ENCODE measurements around the gene SECTM1.
"Not testable (repeated sequence)": the region's sequence is repeated elsewhere in the genome, so short reads cannot be mapped to it uniquely, and the experiment has no call there.

Gene SECTM1

DNA sequence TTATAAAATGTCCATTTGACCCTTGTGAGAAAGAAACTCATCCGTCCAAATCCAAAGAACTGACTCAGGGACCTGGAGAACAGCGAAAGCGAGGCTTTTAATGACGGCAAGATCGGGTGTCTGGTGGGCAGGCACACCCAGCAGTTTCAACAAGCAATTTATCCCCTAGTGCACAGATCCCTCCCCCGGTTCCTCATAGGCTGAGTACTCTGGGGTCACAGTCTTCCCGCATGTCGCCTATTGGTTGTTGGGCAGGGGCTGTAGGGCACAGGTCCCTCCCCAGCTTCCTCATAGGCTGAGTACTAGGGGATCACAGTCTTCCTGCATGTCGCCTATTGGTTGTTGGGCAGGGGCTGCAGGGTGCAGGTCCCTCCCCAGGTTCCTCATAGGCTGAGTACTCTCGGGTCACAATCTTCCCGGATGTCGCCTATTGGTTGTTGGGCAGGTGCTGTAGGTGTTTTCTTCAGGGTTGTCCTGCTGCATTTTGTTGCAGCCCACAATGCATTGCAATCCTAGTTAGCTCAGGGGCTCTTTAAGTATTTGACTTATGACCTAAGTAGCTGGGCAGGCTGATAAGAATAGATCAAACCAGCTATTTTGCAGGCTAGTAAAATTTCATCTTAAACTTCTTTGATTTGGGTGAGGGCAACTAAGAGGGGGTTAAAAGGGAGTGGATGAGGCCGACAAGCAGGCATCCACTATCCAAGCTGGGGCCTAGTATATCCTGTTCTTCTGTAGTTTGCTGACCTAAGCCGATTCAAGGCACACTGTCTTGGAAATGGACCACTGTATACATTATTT lies 34.4 kb upstream of the SECTM1 start:
- DNase-seq, result no peak

DNA sequence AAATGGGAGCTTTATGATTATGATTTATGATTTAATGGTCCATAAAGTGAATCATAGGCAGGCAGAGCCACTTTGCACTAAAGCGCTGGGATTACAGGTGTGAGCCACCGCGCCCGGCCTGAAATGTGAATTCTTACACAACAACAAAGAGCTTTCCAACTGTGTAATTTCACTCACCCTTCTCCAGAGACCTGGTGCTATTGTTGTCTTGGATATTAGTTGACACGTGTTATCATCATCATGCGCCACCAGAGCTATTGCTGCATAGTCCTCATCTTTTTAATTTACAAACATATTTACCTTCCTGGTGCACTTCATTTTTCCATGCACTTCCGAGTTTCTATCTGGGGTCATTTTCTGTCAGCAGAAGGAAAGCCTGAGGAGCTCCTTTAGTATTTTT lies 33.2 kb upstream of the SECTM1 start:
- no peak for DNase-seq

DNA sequence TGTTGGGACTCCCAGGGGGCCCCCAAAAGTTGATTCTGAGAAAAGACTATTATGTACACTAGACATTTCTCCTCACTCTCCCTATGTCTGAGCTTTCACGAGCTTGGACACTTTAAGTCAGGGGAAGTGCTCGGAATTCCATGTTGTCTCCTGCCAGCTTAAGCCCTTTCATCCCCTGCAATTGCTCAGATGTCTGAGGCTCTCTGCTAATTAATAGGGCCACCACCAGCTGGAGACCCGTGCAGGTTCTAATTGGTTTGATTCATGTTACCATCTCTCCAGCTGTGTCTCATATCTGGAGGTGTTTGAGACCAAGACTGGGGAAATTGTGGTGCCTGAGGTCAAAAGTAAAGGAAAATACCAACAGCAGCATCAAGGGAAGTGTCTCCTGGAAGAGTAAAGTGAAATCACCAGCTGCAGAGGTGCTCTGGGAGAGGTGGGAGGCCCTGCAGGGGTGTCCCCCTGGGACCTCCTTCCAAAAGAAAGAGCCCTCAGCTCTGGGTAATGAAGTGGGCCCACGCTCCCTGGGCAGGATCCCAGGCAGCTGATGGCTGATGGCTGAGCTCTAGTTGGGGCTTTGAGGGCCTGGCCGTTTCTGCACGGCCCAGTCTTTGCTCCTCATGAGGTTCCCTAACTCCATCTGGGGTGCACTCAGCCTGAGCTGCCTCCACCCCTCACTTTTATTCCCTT lies 32.2 kb upstream of the SECTM1 start:
- no peak for DNase-seq

DNA sequence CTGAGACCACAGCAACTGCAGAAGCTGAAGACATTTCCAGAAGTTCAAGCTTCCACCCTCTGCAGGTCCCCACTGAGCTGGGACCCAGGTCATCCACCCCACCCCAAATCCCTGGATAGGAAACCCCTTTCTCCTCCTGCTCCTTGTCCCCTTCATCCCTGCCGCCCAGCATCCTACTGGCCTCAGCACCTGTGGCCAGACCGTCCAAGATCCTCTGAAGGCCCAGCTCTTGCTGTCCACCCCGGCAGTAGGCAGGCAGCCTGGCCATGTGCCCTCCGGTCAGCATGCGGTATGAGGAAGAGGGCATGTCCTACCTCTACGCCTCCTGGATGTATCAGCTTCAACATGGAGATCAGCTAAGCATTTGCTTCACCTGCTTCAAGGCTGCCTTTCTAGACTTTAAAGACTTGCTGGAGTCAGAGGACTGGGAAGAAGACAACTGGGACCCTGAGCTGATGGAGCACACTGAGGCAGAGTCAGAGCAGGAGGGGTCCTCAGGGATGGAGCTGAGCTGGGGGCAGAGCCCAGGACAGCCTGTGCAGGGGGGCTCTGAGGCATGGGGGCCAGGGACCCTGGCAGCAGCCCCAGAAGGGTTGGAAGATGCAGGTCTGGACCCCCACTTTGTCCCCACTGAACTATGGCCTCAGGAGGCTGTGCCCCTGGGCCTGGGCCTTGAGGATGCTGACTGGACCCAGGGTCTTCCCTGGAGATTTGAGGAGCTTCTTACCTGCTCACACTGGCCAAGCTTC lies 28.5 kb upstream of the SECTM1 start:
- DNase-seq, result no peak

DNA sequence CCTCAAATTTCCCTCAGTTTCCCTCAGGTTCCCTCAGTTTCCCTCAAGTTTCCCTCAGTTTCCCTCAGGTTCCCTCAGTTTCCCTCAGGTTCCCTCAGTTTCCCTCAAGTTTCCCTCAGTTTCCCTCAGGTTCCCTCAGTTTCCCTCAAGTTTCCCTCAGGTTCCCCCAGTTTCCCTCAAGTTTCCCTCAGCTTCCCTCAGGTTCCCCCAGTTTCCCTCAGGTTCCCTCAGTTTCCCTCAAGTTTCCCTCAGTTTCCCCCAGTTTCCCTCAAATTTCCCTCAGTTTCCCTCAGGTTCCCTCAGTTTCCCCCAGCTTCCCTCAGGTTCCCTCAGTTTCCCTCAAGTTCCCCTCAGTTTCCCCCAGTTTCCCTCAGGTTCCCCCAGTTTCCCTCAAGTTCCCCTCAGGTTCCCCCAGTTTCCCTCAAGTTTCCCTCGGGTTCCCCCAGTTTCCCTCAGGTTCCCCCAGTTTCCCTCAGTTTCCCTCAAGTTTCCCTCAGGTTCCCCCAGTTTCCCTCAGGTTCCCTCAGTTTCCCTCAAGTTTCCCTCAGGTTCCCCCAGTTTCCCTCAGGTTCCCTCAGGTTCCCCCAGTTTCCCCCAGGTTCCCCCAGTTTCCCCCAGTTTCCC lies 26.0 kb upstream of the SECTM1 start:
- not testable (repeated sequence) for DNase-seq

DNA sequence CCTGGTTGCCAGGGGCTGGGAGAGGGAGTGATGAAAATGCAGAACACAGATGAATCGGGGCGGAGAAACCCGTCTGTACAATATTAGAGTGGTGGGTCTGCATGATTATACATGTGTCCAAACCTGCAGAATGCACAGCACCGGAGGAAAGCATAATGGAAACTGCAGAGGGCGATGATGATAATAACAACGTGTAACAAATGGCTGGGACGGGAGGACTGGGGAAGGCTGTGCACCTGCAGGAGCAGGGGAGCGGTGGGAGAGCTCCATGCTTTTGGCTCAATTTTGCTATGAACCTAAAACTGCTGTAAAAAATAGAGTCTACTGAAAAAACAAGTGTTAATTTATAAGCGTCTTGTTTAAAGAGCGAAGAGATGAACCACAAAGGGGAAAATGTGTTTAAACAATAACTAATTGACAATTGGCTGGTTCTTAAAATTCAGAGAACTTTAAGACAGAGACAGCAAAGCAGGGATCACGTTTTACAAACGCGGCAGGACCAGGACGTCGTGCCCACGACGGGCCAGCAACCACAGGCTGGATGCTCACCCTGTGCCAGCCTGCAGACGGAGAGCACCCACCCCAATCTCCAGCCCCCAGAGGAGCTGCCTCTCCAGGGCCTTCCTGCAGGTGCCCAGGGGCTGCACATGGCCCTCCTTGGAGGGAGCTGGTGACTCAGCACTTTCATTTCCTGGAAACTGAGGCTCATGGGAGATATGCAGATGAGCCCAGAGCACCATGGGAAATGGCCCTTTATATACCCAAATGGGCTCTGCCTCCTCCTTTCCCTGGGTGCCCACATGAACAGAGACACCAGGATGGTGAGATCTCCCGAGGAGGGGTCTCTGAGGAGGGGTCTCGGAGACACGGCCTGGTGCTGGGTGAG lies 25.1 kb upstream of the SECTM1 start, which contains the start of gene TEX19:
Gene TEX19 (plus strand): TSS at position 783 of the 886 bp plus-strand sequence. CDS start 2,904 bp downstream, outside the sequence.
- DNase-seq, result no peak

DNA sequence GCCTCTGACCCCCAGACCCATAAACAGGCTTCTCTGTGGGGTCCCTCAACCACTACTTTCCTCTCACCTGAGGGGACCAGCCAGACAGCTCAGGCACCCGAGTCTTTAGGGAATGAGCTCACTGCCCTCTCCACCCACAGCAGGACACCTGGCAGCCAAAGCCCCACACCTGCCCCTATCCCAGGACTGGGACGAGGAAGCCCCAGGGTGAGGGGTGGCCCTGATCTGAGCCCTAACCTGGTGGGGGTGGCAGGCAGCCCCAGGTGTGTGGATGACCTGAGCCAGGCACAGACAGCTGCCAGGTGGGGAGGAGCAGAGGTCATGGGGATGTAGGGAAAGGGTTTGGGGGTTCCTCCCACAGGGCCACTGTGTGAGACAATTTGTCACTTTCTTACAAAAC lies 23.8 kb upstream of the SECTM1 start:
- no peak for DNase-seq

DNA sequence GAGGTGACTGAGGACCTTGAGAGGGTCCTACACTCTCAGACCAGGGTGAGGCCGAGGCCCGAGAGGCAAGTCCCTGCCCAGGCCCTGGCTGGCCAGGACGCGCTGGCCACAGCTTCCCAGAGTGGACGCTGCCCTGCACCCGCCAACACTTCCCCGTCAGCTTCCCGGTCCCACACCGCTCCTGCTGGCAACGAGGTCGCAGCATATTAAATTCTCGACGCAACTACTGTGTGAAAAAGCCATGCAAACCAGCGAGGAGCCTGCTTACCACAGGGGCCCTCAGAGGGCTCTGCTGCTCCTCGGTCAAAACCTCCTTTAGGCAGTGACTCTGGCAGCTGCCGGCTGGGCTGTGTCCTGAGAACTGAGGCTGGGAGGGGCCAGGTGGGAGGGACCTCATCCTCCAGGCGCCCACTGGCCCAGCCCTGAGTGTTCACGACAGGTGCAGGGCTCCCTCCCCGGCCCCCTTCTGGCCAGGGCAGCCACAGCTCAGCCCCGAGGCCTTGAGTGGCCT lies 23.3 kb upstream of the SECTM1 start:
- DNase-seq, result peak; percentile 38

DNA sequence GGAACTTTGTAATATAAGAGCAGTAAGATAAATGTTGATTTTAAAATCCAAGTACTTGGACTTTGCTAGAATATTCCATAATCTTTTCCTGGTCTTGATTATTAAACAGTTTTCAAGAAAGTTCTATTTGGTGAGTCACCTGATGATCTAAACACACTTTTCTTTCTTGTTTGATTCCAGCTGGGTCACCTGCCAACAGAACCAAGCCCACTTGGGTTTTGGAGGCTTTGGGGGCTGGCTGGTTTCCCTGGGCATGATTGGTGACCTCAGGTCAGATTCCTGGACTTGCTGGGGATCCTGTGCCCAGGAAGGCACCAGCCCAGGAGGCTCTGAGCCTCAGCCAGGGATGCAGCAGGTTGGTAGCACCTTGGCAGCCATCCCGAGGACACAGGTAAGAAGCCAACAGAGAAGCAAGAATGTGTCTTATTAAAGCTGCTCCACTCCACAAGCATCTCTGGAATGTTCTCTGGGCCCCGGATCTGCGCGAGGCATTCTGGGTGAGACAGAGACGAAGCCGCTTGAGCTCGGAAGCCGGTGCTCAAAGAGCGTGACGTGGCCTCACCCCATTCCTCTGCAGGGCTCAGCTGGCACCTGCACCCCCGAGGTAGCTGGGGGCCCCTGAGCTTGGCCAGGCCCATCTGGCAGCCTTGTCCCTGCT lies 22.3 kb upstream of the SECTM1 start:
- DNase-seq, result peak; percentile 63

DNA sequence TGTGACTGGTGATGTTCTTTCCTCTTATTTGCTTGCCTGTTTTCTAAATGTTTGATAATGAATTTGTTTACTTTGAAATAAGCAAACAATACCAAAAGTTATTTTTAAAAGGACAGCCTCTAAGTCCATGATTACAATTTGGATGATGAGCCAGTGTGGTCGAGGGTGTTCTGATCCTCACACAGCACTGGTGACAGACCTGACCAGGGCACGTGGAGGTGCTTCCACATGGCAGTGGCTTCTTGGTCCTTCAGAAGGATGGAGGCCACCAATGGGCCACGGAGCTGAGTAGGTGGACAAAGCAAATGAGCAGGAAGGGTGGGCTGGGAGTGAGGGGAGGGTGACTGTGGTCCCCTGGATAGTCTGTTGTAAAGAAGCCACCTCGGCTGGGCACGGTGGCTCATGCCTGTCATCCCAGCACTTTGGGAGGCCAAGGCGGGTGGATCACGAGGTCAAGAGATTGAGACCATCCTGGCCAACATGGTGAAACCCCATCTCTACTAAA lies 21.3 kb upstream of the SECTM1 start:
- no peak for DNase-seq

DNA sequence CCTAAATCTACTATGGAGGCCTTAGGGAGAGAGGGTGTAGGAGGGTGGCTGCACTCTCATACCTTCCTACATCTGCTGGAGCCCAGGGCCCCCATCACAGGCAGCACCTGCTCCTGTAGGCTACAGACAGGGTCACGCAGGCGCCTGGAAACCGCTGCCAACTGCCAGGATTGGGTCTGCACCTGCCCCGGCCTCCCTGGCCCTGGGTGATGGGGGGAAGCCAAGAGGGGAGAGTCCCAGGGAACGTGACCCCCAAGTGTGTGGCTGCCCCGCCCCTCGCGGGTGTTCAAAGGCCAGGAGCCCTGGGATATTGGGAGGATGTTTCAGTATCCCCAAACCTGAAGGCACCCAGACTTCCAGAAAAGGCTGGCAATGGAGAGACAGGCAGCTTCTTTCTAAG lies 19.9 kb upstream of the SECTM1 start:
- DNase-seq, result no peak

DNA sequence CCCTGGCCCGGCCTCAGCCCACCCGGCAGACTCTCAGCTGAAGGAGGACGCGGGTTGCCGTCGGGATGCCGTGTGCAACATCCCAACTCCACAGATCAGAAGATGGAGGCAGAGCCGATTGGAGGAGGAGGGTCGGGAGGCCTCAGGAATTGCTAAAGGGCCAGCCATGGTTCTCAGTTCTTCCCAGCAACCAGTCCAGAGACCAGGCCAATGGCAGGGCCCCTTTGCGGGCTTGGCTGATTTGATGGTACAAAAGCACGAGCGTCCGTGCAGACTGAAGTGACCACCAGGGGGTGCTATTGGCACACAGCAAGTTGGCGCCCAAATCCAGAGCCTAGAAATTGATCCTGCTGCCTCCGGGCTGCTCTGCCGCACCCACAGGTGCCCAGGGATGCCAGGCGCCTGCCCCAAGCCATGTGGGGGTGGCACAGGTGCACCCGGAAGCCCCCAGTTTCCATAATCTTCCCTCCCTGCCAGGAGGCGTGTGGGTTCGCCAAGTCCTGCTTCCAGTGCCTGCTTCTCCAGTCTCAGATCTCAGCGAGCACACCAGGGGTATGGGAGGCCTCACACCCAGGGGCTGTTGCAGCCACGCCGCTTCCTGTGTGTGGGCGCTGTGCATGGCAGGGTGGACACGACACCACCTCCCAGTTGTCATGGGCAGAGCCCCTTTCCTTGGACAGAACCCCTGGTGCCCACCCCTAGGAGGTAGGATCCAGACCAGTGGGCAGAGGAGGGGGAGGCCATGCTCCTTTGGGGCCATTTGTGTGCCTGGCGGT lies 18.3 kb upstream of the SECTM1 start:
- peak; percentile 88 for DNase-seq

DNA sequence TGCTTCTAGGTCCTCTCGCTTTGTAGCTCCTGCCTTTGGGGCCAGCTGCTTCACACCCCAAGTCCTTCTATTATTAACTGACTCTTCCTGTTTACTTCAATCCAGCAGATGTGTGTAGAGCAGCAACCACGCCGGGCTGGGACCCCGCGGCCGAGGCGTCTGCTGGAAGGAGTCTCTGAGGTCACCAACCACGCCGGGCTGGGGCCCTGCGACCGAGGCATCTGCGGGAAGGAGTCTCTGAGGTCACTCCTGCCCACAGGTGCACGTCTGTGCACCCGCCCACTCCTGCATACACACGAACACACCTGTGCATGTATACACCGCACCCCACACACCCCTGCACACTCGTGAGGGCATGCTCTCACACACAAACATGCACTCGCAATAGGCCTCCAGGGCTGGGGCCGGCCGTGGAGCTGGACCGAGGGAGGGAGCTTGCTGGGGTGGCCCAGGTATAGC lies 17.7 kb upstream of the SECTM1 start:
- DNase-seq, result no peak

DNA sequence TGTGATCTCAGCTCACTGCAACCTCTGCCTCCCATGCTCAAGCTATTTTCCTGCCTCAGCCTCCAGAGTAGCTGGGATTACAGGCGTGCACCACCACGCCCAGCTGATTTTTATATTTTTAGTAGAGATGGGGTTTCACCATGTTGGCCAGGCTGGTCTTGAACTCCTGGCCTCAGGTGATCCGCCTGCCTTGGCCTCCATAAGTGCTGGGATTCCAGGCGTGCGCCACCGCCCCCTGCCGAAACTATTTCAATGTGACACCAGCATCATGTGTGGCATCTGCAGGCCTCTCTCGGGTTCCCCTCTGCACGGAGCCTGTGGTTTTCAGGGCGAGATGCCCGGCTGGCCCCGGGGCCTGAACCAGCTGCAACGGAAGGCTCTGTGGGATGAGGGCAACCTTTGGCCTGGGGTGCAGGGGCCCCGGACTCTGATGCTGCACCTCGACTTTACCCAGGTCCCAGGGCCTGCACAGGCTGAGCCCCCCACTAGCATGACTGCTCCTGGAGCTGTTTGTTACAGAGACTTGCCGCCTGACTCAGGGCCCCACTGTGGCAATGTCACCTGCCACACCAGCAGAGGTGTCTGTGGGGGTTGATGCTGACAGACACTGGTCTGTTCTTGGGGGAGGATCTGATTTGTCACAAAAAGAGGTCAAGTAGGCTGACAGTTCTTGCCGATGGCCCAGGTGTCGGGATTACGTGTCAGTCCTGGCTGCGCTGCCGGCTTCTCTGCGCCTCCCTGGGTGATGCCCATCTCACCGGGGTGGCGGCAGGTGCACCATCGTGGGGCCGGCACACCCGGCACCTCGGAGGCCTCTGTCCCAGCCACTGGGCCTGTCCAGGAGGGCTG lies 16.8 kb upstream of the SECTM1 start:
- no peak for DNase-seq

DNA sequence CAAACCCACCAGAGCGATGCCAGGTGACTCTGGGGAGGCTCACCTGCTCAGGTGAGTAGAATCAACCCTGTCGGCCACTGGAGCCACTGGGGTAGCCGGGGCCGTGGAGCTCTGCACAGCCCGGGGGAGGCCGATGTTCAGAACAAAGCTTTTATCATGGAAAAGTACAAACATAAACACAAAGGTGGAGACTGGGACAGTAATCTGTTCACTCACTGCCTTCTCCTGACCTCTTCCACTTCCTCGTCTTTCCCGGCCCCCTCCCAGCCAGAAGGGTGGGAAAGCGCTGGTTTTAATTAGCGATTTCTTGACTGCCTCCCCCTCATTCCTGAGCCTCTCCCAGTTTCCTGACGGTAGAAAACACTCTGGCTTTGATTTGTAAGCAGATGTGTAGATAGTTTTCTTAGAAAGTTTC lies 15.7 kb upstream of the SECTM1 start:
- no peak for DNase-seq

DNA sequence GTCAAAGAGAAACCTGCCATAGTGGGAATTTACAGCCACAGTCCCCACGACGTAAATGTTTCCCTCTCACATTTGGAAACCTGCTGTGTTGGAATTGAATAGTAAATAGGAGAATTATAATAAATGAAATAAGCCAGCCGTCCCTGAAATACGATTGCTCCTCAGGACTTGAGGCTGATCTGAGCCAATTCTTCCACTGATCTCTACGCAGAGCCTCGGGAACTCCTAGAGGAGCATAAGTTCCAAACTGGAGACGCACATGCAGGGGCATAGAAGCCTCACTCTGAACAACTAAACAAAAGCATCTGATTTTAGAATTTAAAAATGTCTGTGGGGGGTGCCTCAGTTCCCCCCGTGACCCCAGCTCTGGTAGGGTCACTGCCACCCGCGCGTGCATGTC lies 15.3 kb upstream of the SECTM1 start:
- no peak for DNase-seq

DNA sequence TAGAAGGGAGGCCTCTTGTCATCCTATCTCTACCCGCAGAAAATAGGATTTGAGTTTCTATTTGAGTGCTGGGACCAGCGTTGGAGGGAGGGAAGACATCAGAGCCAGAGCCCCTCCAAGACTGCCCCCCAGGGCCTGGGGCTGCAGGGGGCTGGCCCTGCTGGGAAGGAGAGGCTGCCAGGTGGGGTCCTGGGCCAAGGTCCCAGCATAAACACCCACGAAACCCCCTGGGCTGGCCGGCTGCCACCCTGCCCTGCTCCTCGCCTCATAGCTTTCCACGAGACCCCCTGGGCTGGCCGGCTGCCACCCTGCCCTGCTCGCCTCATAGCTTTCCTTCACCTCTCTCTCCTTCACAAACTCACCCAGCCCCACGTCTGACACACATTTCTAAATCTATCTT lies 14.9 kb upstream of the SECTM1 start:
- no peak for DNase-seq

DNA sequence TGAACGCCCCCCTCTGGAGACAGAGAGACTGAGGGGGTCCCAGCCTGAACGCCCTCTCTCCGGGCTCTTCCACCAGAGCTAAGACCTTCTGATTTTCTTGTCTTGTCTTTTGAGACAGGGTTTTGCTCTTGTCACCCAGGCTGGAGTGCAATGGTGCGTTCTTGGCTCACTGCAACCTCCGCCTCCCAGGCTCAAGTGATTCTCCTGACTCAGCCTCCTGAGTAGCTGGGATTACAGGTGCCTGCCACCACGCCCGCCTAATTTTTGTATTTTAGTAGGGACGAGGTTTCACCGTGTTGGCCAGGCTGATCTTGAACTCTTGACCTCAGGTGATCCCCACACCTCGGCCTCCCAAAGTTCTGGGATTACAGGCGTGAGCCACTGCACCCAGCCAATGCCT lies 14.4 kb upstream of the SECTM1 start:
- DNase-seq, result not testable (repeated sequence)

Measured in right hindlimb (tissue), 1 donor.